ENCODE results near the gene AMN1. TPM values are rescaled to one million over a fixed set of nuclear protein-coding genes. Genes with fewer than 3 reads are reported as not detected.

The AMN1 gene
- 1 to 10 TPM; 1.3 to 8.6 (median 5.8) TPM for polyA plus RNA-seq
- long read RNA-seq, donor 1, partial matches to known transcripts = 7 of 13 reads
- long read RNA-seq, donor 1, other reads (novel, unspliced or antisense) = 0 of 13 reads
- long read RNA-seq, donor 2, partial matches to known transcripts = 0 of 1 reads
- long read RNA-seq, donor 2, other reads (novel, unspliced or antisense) = 0 of 1 reads
- long read RNA-seq, donor 3, partial matches to known transcripts = 0 of 6 reads
- long read RNA-seq, donor 3, other reads (novel, unspliced or antisense) = 0 of 6 reads
- long read RNA-seq, donor 4 = 0 reads
- long read RNA-seq, donor 5, partial matches to known transcripts = 0 of 2 reads
- long read RNA-seq, donor 5, other reads (novel, unspliced or antisense) = 0 of 2 reads
- long read RNA-seq, donor 6, partial matches to known transcripts = 0 of 3 reads
- long read RNA-seq, donor 6, other reads (novel, unspliced or antisense) = 0 of 3 reads
- long read RNA-seq, donor 7 = 0 reads
- long read RNA-seq, donor 8 = 0 reads
- long read RNA-seq, donor 9 = 0 reads
- long read RNA-seq, donor 10, partial matches to known transcripts = 0 of 3 reads
- long read RNA-seq, donor 10, other reads (novel, unspliced or antisense) = 0 of 3 reads

- Histone ChIP-seq H3K36me3 (ENCODE audit: control insufficient read depth in 3 of 3, insufficient read depth in 2 of 3, low read depth in 1 of 3, low read length in 3 of 3) (no peaks in the 10 kb centered on the region), H3K9me3 (ENCODE audit: control insufficient read depth in 2 of 2, insufficient read depth in 1 of 2, low read depth in 1 of 2, low read length in 1 of 2) (peaks cover 0 to 11% of the 10 kb centered on the region in 2 donors), H3K27ac (ENCODE audit: low read depth in 1 of 3, low read length in 2 of 3) (peak within 1 kb of the TSS; percentile 93 to 99 (median 98)), H3K27me3 (ENCODE audit: control insufficient read depth in 3 of 3, insufficient read depth in 3 of 3, low read length in 3 of 3) (no peaks in the 10 kb centered on the region), H3K4me3 (ENCODE audit: low read depth in 1 of 3, low read length in 3 of 3) (peak within 1 kb of the TSS; percentile 48 to 83 (median 79)), H3K4me1 (ENCODE audit: control insufficient read depth in 3 of 3, insufficient read depth in 2 of 3, low read depth in 1 of 3, low read length in 2 of 3) (peaks cover 0 to 5% (median 2%) of the 10 kb centered on the region in 3 donors)
- 1% methylated on average over 48 to 59 of the region's 59 CpGs for WGBS, 3 donors
- peak; percentile 100 for DNase-seq
- no peak for FAIRE-seq
These were observed at the start of gene AMN1 for GRCh38 chr12:31728917-31729640. TSS of gene AMN1 (minus strand) at chr12:31729021. CDS start at chr12:31729008, 13 bp downstream.

- H3K36me3 ChIP-seq (ENCODE audit: control insufficient read depth in 3 of 3, insufficient read depth in 2 of 3, low read depth in 1 of 3, low read length in 3 of 3) = no peaks in the 10 kb centered on the region
- WGBS, 3 donors = 56 to 68% (median 60%) methylated on average over 2 of the region's 2 CpGs
- no peaks in the 10 kb centered on the region for H3K27me3 ChIP-seq (ENCODE audit: control insufficient read depth in 3 of 3, insufficient read depth in 3 of 3, low read length in 3 of 3)
- no peak overlapping the region for H3K27ac ChIP-seq (ENCODE audit: low read depth in 1 of 3, low read length in 2 of 3)
- DNase-seq = peak in 1 of 2 donors; percentile 43
- H3K4me1 ChIP-seq (ENCODE audit: control insufficient read depth in 3 of 3, insufficient read depth in 2 of 3, low read depth in 1 of 3, low read length in 2 of 3) = peaks cover 0 to 11% (median 2%) of the 10 kb centered on the region in 3 donors
- FAIRE-seq = no peak
- H3K4me3 ChIP-seq (ENCODE audit: low read depth in 1 of 3, low read length in 3 of 3) = no peak overlapping the region
- peaks cover 0 to 2% of the 10 kb centered on the region in 2 donors for H3K9me3 ChIP-seq (ENCODE audit: control insufficient read depth in 2 of 2, insufficient read depth in 1 of 2, low read depth in 1 of 2, low read length in 1 of 2)
These were observed 45.0 kb upstream of the AMN1 start for GRCh38 chr12:31773867-31774266.

GRCh38 chr12:31773223-31773750, 44.5 kb upstream of the AMN1 start:
- Histone ChIP-seq H3K4me1 (ENCODE audit: control insufficient read depth in 3 of 3, insufficient read depth in 2 of 3, low read depth in 1 of 3, low read length in 2 of 3) (peaks cover 0 to 11% (median 2%) of the 10 kb centered on the region in 3 donors), H3K27ac (ENCODE audit: low read depth in 1 of 3, low read length in 2 of 3) (no peak overlapping the region), H3K9me3 (ENCODE audit: control insufficient read depth in 2 of 2, insufficient read depth in 1 of 2, low read depth in 1 of 2, low read length in 1 of 2) (peaks cover 0 to 2% of the 10 kb centered on the region in 2 donors), H3K27me3 (ENCODE audit: control insufficient read depth in 3 of 3, insufficient read depth in 3 of 3, low read length in 3 of 3) (no peaks in the 10 kb centered on the region), H3K36me3 (ENCODE audit: control insufficient read depth in 3 of 3, insufficient read depth in 2 of 3, low read depth in 1 of 3, low read length in 3 of 3) (no peaks in the 10 kb centered on the region), H3K4me3 (ENCODE audit: low read depth in 1 of 3, low read length in 3 of 3) (no peak overlapping the region)
- DNase-seq = peak in 1 of 2 donors; percentile 69
- WGBS, 3 donors = 20 to 51% (median 37%) methylated on average over 2 of the region's 2 CpGs
- FAIRE-seq = no peak

- WGBS, 3 donors = 79 to 85% (median 82%) methylated on average over 5 of the region's 5 CpGs
- peaks cover 0 to 2% of the 10 kb centered on the region in 2 donors for H3K9me3 ChIP-seq (ENCODE audit: control insufficient read depth in 2 of 2, insufficient read depth in 1 of 2, low read depth in 1 of 2, low read length in 1 of 2)
- H3K4me3 ChIP-seq (ENCODE audit: low read depth in 1 of 3, low read length in 3 of 3) = no peak overlapping the region
- H3K27ac ChIP-seq (ENCODE audit: low read depth in 1 of 3, low read length in 2 of 3) = no peak overlapping the region
- DNase-seq (no peak), FAIRE-seq (no peak)
- H3K4me1 ChIP-seq (ENCODE audit: control insufficient read depth in 3 of 3, insufficient read depth in 2 of 3, low read depth in 1 of 3, low read length in 2 of 3) = peaks cover 0 to 11% (median 2%) of the 10 kb centered on the region in 3 donors
- no peaks in the 10 kb centered on the region for H3K27me3 ChIP-seq (ENCODE audit: control insufficient read depth in 3 of 3, insufficient read depth in 3 of 3, low read length in 3 of 3)
- no peaks in the 10 kb centered on the region for H3K36me3 ChIP-seq (ENCODE audit: control insufficient read depth in 3 of 3, insufficient read depth in 2 of 3, low read depth in 1 of 3, low read length in 3 of 3)
These were observed 43.9 kb upstream of the AMN1 start for GRCh38 chr12:31772685-31773222.

GRCh38 chr12:31772186-31772585, 43.4 kb upstream of the AMN1 start:
- Histone ChIP-seq H3K27ac (ENCODE audit: low read depth in 1 of 3, low read length in 2 of 3) (no peak overlapping the region), H3K36me3 (ENCODE audit: control insufficient read depth in 3 of 3, insufficient read depth in 2 of 3, low read depth in 1 of 3, low read length in 3 of 3) (no peaks in the 10 kb centered on the region), H3K27me3 (ENCODE audit: control insufficient read depth in 3 of 3, insufficient read depth in 3 of 3, low read length in 3 of 3) (no peaks in the 10 kb centered on the region), H3K4me3 (ENCODE audit: low read depth in 1 of 3, low read length in 3 of 3) (no peak overlapping the region), H3K4me1 (ENCODE audit: control insufficient read depth in 3 of 3, insufficient read depth in 2 of 3, low read depth in 1 of 3, low read length in 2 of 3) (peaks cover 0 to 11% (median 2%) of the 10 kb centered on the region in 3 donors), H3K9me3 (ENCODE audit: control insufficient read depth in 2 of 2, insufficient read depth in 1 of 2, low read depth in 1 of 2, low read length in 1 of 2) (peaks cover 0 to 2% of the 10 kb centered on the region in 2 donors)
- DNase-seq (no peak), FAIRE-seq (no peak)
- 85 to 95% (median 88%) methylated on average over 4 of the region's 4 CpGs for WGBS, 3 donors

GRCh38 chr12:31768046-31768445, 39.2 kb upstream of the AMN1 start:
- WGBS, 3 donors = 56 to 73% (median 60%) methylated on average over 2 of the region's 2 CpGs
- H3K27ac ChIP-seq (ENCODE audit: low read depth in 1 of 3, low read length in 2 of 3) = no peak overlapping the region
- FAIRE-seq (no peak), DNase-seq (no peak)
- no peaks in the 10 kb centered on the region for H3K36me3 ChIP-seq (ENCODE audit: control insufficient read depth in 3 of 3, insufficient read depth in 2 of 3, low read depth in 1 of 3, low read length in 3 of 3)
- peaks cover 0 to 4% of the 10 kb centered on the region in 2 donors for H3K9me3 ChIP-seq (ENCODE audit: control insufficient read depth in 2 of 2, insufficient read depth in 1 of 2, low read depth in 1 of 2, low read length in 1 of 2)
- no peak overlapping the region for H3K4me3 ChIP-seq (ENCODE audit: low read depth in 1 of 3, low read length in 3 of 3)
- peaks cover 0 to 7% (median 0%) of the 10 kb centered on the region in 3 donors for H3K4me1 ChIP-seq (ENCODE audit: control insufficient read depth in 3 of 3, insufficient read depth in 2 of 3, low read depth in 1 of 3, low read length in 2 of 3)
- no peaks in the 10 kb centered on the region for H3K27me3 ChIP-seq (ENCODE audit: control insufficient read depth in 3 of 3, insufficient read depth in 3 of 3, low read length in 3 of 3)

GRCh38 chr12:31765931-31766330, 37.1 kb upstream of the AMN1 start:
- Histone ChIP-seq H3K4me1 (ENCODE audit: control insufficient read depth in 3 of 3, insufficient read depth in 2 of 3, low read depth in 1 of 3, low read length in 2 of 3) (no peaks in the 10 kb centered on the region), H3K36me3 (ENCODE audit: control insufficient read depth in 3 of 3, insufficient read depth in 2 of 3, low read depth in 1 of 3, low read length in 3 of 3) (no peaks in the 10 kb centered on the region), H3K9me3 (ENCODE audit: control insufficient read depth in 2 of 2, insufficient read depth in 1 of 2, low read depth in 1 of 2, low read length in 1 of 2) (peaks cover 0 to 4% of the 10 kb centered on the region in 2 donors), H3K27me3 (ENCODE audit: control insufficient read depth in 3 of 3, insufficient read depth in 3 of 3, low read length in 3 of 3) (no peaks in the 10 kb centered on the region), H3K4me3 (ENCODE audit: low read depth in 1 of 3, low read length in 3 of 3) (no peak overlapping the region), H3K27ac (ENCODE audit: low read depth in 1 of 3, low read length in 2 of 3) (no peak overlapping the region)
- DNase-seq (no peak), FAIRE-seq (no peak)
- WGBS, 3 donors = 77 to 92% (median 79%) methylated on average over 1 of the region's 1 CpG

Data from small intestine (tissue), 16 donors.